GM18499 (cell line): Measurements from ENCODE around the gene STMP1.

Experiments
- ATAC-seq: cut with Tn5 transposase; IDR thresholded peaks from one replicate; pipeline ENCODE4 v1.9.1; 2021; ENCODE audit warnings: moderate number of reproducible peaks; ENCODE audit not compliant: insufficient read depth, unreplicated experiment

Gene STMP1

GRCh38 chr7:135716677-135717238 is 54.4 kb downstream of the STMP1 start:
- no peak for ATAC-seq

- no peak for ATAC-seq
These were observed 55.4 kb downstream of the STMP1 start for GRCh38 chr7:135717693-135718092.

- no peak for ATAC-seq
These were observed 55.9 kb downstream of the STMP1 start for GRCh38 chr7:135718219-135718618.

GRCh38 chr7:135718794-135719437 is 56.6 kb downstream of the STMP1 start:
- ATAC-seq = no peak

GRCh38 chr7:135719688-135720087 is 57.4 kb downstream of the STMP1 start:
- no peak for ATAC-seq

- no peak for ATAC-seq
These were observed 59.0 kb downstream of the STMP1 start for GRCh38 chr7:135721198-135721820.

- no peak for ATAC-seq
These were observed 61.1 kb downstream of the STMP1 start for GRCh38 chr7:135723411-135723810.
